GM18499 (cell line): Measurements from ENCODE around the gene CHRDL1.
"Not testable (repeated sequence)": the region's sequence is repeated elsewhere in the genome, so short reads cannot be mapped to it uniquely, and the experiment has no call there.

Experiments
- ATAC-seq: cut with Tn5 transposase; IDR thresholded peaks from one replicate; pipeline ENCODE4 v1.9.1; 2021; ENCODE audit warnings: moderate number of reproducible peaks; ENCODE audit not compliant: insufficient read depth, unreplicated experiment

The CHRDL1 gene

GRCh38 chrX:110795645-110796406, at the start of gene CHRDL1:
CHRDL1 (minus strand) TSS chrX:110795817; CDS start chrX:110792181, 3,636 bp downstream.
- no peak for ATAC-seq

- ATAC-seq, result no peak
Observed at GRCh38 chrX:110836982-110837381, 41.4 kb upstream of the CHRDL1 start.

GRCh38 chrX:110836451-110836850, 40.8 kb upstream of the CHRDL1 start:
- ATAC-seq, result no peak

- ATAC-seq, result no peak
Observed at GRCh38 chrX:110836001-110836400, 40.4 kb upstream of the CHRDL1 start.

GRCh38 chrX:110825972-110826371, 30.4 kb upstream of the CHRDL1 start:
- no peak for ATAC-seq

GRCh38 chrX:110816543-110816942, 20.9 kb upstream of the CHRDL1 start:
- not testable (repeated sequence) for ATAC-seq

GRCh38 chrX:110806145-110806544, 10.5 kb upstream of the CHRDL1 start:
- no peak for ATAC-seq

GRCh38 chrX:110805303-110805702, 9.7 kb upstream of the CHRDL1 start:
- no peak for ATAC-seq

- ATAC-seq, result no peak
Observed at GRCh38 chrX:110804446-110804845, 8.8 kb upstream of the CHRDL1 start.

GRCh38 chrX:110803506-110803905, 7.9 kb upstream of the CHRDL1 start:
- ATAC-seq, result no peak

- ATAC-seq, result no peak
Observed at GRCh38 chrX:110796407-110796697, 735 bp upstream of the CHRDL1 start.

GRCh38 chrX:110794601-110795000, 1.0 kb downstream of the CHRDL1 start:
- no peak for ATAC-seq

GRCh38 chrX:110791071-110791470, 4.5 kb downstream of the CHRDL1 start:
- ATAC-seq, result no peak

GRCh38 chrX:110786486-110786885, 9.1 kb downstream of the CHRDL1 start:
- ATAC-seq, result no peak

- ATAC-seq, result no peak
Observed at GRCh38 chrX:110759785-110760184, 35.8 kb downstream of the CHRDL1 start.

- no peak for ATAC-seq
Observed at GRCh38 chrX:110758781-110759422, 36.7 kb downstream of the CHRDL1 start.

GRCh38 chrX:110755611-110756010, 40.0 kb downstream of the CHRDL1 start:
- ATAC-seq, result no peak

- no peak for ATAC-seq
Observed at GRCh38 chrX:110755061-110755460, 40.6 kb downstream of the CHRDL1 start.

- no peak for ATAC-seq
Observed at GRCh38 chrX:110750526-110751189, 45.0 kb downstream of the CHRDL1 start.

- no peak for ATAC-seq
Observed at GRCh38 chrX:110748256-110748806, 47.3 kb downstream of the CHRDL1 start.

- ATAC-seq, result no peak
Observed at GRCh38 chrX:110746014-110746413, 49.6 kb downstream of the CHRDL1 start.
